H1 (cell line): ENCODE data around the gene BSDC1. TPM values are rescaled to one million over a fixed set of nuclear protein-coding genes. Genes with fewer than 3 reads are reported as not detected.

Source experiments
- CREB1 ChIP-seq: IDR thresholded peaks from 2 replicates; pipeline ENCODE4 v1.6.1; 2012; ENCODE audit warnings: inconsistent platforms
- CTBP2 ChIP-seq: IDR thresholded peaks from 2 replicates; pipeline ENCODE4 v1.7.0; 2011; ENCODE audit warnings: borderline replicate concordance, mild to moderate bottlenecking, moderate library complexity, mixed read lengths, low read length; ENCODE audit not compliant: insufficient read depth, insufficient read length
- RXRA ChIP-seq: IDR thresholded peaks from 2 replicates; pipeline ENCODE4 v1.6.1; 2011; ENCODE audit warnings: low read depth, mild to moderate bottlenecking, low read length, moderate library complexity; ENCODE audit not compliant: insufficient read depth
- SUZ12 ChIP-seq: fragments of 200-600 bp; sonication (generic); IDR thresholded peaks from 2 replicates; pipeline ENCODE4 v1.6.1; 2012; ENCODE audit warnings: mild to moderate bottlenecking, inconsistent platforms, low read length, moderate library complexity, mixed read lengths
- polyA plus RNA-seq, 7 experiments: library from polyadenylated mRNA; depleted of rRNA in 3 of 7; stranded (reverse) in 5 of 7; unstranded in 2 of 7; fragments of >200 nt in 5 of 7; fragments of 200-250 nt in 2 of 7; gene quantifications; 1 replicate in 5 of 7; 2 replicates in 1 of 7; 4 replicates in 1 of 7; pipeline versions ENCODE4 v1.2.1 to v1.2.3, GENCODE V29; 2011 to 2013; ENCODE audit warnings: missing spikeins in 2 of 7, mixed read lengths in 2 of 7
- total RNA-seq: library from RNA; stranded (reverse); fragmentation: NEBNext Ultra II Directional; extraction: Animal tissue kit (Norgen Biotek cat#: 25700); gene quantifications from 2 replicates; pipeline ENCODE4 v1.2.1, GENCODE V29; 2021

The BSDC1 gene
- total and polyA plus RNA-seq, 2 of the 8 experiments (the other 6 are each of a cell fraction or from before 2014, with no cell fraction given): 24.8 to 40.7 TPM

- TF ChIP-seq CTBP2: no peak
- TF ChIP-seq SUZ12: no peak
- TF ChIP-seq RXRA: no peak
- no peak for TF ChIP-seq CREB1
Measured at GRCh38 chr1:32388641-32389040, 5.6 kb downstream of the BSDC1 start (continued).
